ENCODE results near the gene MRPL27.
"Not testable (repeated sequence)": the region's sequence is repeated elsewhere in the genome, so short reads cannot be mapped to it uniquely, and the experiment has no call there.

Gene MRPL27

DNA sequence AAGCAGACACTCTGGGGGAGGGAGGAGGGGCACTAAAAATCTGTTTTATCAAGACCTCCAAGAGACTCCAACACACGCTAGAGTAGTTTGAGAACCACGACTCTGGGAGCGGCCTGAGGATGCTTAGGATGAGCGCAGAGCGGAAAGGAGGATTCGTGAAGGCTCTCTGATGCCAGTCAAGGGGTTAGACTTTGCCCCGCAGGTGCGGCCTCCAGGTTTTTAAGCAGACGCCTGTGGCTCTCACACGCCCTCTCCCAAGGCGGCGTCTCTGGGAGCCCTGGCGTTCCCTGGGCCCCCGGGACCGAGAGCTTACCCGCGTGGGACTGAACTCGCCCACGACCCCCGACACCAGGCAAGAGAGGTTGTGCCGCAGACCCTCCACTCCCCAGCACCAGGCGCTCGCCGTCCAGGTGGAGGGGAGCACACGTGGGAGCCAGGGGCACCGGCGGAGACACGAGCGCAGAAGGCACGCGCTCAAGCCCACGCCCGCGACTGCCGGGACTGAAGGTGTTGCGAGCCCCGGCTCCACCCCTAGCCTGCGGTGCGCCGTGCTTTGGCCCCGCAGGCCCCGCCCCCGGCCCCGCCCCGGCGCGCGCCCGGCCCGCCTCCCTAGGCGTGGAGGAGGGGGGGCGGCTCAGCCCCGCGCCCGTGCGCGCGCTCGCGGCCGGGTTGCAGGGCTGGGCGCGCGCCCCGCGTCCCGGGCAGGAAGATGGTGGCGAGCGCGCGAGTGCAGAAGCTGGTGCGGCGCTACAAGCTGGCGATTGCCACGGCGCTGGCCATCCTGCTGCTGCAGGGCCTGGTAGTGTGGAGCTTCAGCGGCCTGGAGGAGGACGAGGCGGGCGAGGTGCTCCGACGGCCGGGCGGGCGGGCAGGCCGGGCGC lies 27.3 kb downstream of the MRPL27 start, which contains the start of gene XYLT2:
XYLT2 (plus strand) TSS at position 695 of the 881 bp plus-strand sequence; CDS start at position 710, 15 bp downstream.
- peak; percentile 99 for DNase-seq (ENCODE audit: low spot score)

DNA sequence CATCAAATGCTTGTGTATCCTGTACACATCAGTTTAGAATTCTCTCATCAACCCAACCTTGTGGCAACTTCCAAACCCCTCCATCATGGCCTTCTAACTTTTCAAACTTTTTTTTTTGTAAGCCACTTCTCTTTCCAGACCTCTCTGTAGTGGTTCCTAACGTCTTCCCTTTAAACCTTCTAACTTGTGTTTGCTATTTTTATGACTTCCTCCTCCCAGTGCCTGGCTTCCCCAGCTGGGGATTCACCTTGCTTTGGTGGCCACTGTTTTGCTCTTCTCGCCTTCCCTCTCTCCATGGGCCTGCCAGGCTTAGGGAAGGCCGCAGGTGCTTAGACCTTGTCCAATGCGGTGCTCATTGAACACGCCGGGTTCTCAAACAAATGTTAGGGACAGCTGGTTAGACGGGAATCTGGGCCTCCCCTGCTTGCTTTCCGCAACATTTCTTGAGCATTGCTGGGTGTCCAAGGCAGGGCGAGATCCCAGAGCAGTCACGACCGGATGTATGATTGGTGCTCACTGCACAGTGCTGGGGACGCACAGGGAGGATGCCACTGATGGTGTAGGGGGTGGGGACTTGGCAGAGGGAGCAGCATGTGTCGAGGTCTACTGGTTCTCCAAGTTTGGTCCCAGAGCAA lies 28.1 kb downstream of the MRPL27 start:
- no peak for DNase-seq (ENCODE audit: low spot score)

DNA sequence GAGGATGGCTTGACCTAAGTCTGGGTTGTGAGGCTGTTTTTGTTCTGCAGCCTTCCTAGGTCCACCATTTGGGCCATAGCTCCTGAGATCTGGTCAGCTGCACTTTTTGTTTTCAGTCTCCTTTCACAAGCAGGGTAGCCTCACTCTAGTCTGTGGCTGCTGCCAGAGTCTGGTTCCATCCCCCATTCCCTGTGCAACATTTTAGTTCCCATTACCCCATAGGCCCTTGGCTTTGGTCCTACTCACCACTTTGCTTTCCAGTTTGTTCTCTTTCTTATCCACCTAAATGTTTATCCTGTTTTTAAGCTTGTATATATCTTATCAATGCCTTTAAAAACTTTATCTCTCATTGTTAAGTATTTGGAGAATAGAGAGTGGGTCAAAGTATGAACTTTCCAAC lies 33.6 kb downstream of the MRPL27 start:
- no peak for DNase-seq (ENCODE audit: low spot score)

- no peak for DNase-seq (ENCODE audit: low spot score)
These were observed 34.3 kb downstream of the MRPL27 start for GRCh38 chr17:50338645-50339044.

DNA sequence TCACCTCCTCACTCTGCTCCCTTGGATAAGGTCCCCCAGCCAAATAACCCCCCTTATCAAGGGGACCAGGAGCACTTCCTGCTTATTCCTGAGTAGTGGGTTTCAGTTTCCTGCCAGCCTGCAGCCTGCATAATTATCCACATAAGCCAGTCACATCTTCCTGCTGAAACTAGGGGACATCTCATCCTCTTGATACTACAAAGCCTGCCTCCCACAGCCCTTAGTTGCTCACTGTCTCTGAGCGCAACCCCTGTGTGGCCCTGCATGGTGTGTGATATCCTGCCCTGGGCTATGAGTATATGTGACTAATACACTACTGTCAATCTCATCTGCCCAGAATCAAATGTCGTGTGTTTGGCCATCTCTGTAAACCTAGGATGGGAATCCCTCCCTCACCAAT lies 35.0 kb downstream of the MRPL27 start:
- no peak for DNase-seq (ENCODE audit: low spot score)

DNA sequence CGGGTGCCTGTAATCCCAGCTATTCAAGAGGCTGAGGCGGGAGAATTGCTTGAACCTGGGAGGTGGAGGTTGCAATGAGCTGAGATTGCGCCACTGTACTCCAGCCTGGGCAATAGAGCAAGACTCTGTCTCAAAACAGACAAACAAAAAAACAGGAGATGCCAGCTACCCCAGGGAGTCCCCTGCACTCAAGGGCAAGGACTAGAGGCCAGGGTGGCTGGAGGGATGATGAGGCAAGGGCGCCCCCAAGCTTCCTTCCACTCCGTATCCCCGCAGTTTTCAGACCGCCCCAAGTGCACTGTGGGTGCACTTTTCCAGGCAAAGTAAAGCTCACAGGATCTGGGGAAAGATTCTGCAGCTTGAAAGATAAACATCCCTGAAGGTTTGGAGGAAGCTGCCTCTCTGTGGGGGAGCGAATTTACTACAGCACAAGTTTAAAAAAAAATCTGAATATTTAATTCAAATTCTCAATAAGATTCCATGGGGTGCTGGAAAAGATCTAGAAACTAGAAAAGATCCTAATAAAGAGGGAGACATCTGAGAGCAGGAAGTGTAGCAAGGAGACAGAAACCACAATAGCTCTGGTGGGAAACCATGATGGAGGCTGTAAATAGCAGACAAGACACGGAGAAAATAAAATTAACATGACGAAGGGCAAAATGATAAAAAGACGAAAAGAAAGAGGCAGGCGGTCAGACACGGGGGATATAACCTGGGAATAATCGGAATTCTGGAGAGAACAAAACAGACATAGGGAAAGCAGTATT lies 39.5 kb downstream of the MRPL27 start:
- DNase-seq (ENCODE audit: low spot score), result not testable (repeated sequence)

- no peak for DNase-seq (ENCODE audit: low spot score)
These were observed 40.8 kb downstream of the MRPL27 start for GRCh38 chr17:50332196-50332595.

GRCh38 chr17:50331085-50331791 lies 41.7 kb downstream of the MRPL27 start:
- peak; percentile 73 for DNase-seq (ENCODE audit: low spot score)

DNA sequence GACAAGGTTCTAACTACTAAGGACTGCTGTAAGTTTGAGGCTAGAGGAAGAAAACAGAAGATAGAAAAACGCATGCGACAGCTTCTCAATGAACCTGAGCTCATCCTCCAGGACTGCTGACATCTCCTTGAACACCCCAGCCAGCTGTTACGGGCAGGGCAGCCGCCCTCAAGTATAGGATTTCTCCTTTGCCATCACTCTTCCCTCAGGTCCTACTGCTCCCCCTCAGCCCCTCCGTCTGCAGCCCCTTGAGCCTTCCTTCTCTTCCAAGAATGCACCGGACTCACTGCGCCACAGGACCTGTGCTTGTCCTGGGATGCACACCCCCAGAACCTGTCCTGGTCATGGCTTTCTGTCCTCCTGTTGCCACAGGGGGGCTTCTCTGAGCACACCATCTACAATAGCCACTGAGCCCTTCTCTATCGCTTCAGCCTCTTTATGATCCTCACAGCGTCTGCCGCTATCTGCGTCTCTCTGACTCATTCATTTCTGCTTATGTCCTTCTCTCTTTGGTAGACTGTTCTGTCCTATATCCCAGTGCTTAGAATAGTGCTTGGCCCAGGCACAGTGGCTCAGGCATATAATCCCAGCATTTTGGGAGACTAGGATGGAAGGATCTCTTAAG lies 42.7 kb downstream of the MRPL27 start:
- DNase-seq (ENCODE audit: low spot score), result no peak

DNA sequence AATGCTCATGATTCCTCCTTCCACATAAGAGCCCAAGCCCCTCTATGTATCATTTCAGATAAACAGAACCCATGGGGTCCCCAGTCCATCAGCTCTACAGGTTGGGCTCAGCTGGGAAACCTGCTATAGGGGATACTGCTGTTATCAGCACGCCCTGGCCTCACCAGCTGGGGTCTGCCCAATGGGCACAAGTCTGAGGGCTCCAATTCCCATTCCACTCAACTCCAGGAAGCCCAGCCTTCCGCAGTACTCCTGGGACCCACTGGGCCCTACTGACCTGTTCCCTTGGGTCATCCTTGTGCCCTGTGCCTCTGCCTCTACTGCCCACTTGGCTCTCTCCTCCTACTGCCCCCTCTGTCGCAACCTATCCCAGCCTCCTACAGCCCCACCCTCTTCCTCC lies 43.3 kb downstream of the MRPL27 start:
- DNase-seq (ENCODE audit: low spot score), result no peak

- no peak for DNase-seq (ENCODE audit: low spot score)
These were observed 44.3 kb downstream of the MRPL27 start for GRCh38 chr17:50328363-50329325.

GRCh38 chr17:50326831-50327364 lies 46.1 kb downstream of the MRPL27 start:
- DNase-seq (ENCODE audit: low spot score), result no peak

DNA sequence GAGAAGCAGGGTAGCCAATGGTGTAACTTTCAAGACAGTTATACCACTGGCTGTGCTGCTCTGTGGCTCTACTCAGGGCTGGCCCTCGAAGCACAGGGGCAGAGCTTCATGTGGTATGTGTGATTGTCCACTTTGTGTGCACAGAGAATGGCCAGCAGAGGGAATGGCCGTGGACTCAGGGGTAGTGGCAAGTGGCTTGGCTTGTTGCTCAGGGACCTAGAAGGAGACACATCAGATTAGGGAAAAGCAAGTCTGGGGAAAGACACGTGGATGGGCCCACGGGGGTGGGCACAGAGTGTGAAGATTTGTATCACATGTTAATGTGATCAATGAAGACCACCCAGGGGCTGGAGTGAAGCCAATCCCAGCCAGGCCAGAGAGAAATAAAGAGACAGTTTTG lies 47.1 kb downstream of the MRPL27 start:
- no peak for DNase-seq (ENCODE audit: low spot score)

DNA sequence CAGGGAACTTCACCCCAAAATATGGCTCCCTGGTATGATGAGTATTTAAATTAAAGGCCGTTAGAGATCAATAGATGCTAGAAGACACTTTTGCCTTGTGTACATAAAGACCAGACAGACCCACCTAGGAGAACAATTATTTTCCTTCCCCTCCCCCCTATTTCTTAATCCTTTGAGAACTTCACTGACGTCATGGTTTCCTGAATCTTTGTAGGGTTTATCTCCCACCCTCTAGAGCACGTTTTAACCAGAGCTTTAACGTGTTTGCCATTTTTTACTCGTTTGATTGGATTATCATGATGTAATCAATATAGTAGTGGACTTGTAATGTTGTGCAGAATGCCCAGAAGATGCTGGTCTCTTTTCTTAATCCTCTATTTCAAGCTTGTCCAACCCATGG lies 49.9 kb downstream of the MRPL27 start:
- no peak for DNase-seq (ENCODE audit: low spot score)

DNA sequence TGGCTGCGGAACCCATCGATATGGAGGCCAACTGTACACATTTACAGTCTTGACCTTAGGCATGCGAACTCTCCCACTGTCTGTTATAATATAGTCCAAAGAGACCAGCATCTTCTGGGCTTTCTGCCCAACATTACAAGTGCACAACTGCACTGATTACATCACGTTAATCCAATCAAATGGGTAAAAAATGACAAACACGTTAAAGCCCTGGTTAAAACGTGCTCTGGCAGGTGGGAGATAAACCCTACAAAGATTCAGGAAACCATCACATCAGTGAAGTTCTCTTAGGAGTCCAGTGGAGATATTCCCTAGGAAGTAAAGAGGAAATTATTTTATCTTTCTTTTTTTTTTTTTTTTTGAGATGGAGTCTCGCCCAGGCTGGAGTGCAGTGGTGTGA lies 50.7 kb downstream of the MRPL27 start:
- DNase-seq (ENCODE audit: low spot score), result no peak

DNA sequence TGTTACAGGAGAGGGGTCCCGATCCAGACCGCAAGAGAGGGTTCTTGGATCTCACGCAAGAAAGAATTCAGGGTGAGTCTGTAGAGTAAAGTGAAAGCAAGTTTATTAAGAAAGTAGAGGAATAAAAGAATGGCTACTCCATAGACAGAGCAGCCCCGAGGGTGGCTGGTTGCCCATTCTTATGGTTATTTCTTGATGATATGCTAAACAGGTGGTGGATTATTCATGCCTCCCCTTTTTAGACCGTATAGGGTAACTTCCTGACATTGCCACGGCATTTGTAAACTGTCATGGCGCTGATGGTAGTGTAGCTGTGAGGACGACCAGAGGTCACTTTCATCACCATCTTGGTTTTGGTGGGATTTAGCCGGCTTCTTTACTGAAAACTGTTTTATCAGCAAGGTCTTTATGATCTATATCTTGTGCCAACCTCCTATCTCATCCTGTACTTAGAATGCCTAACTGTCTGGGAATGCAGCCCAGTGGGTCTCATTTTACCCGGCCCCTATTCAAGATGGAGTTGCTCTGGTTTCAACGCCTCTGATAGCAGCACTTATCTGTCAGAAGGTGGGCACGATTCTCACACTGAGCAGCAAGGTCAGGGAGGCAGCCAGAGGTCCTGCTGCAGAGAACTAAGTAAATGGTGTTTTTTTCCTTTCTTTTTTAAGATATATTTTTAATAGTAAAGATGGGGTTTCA lies 53.5 kb downstream of the MRPL27 start:
- no peak for DNase-seq (ENCODE audit: low spot score)

DNA sequence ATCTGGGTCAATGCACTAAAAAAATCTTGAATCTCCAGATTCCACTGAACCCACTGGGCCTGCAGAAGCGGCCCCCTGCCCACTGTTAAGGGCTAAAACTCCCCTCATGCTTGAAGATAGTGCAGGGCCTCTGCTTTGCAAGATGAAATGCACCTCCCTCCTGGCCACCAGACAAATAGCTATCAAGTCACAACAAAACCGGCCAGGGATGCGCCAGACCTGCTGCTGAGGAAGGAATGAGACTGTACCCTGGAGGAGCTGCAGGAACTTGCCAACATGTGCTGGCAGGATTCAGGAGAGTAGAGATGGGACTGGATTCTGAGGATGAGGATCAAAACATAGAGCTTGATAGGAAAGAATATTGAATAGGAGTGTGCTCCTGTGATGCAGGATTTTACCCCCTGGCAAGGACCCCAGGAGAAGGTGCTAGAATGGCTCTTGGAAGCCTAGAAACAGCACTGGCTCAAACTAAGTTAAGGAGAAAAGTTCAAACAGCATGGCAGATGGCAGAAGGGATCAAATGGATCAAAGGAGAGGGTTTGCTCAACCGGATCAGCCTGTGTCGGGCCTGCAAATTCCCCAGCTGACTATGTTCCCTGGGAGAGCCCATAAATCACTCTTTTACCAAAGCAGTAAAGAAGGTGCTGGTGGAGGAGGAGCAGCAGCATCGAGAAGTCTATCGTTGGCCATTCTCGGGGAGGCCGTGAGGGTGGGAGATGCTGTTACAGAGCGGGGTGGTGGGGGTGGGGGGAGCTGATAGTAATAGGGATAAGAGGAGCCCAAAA lies 54.3 kb downstream of the MRPL27 start:
- no peak for DNase-seq (ENCODE audit: low spot score)

Data from GM03348 (cell line).